GM18861 (cell line): ENCODE data around the gene TMED5.

Experiments used
- ATAC-seq: cut with Tn5 transposase; IDR thresholded peaks from one replicate; pipeline ENCODE4 v1.9.1; 2021; ENCODE audit not compliant: unreplicated experiment

Gene TMED5

GRCh38 chr1:93124556-93125355 is 55.5 kb downstream of the TMED5 start:
- no peak for ATAC-seq

- no peak for ATAC-seq
Observed at GRCh38 chr1:93123201-93123783, 56.9 kb downstream of the TMED5 start.

- ATAC-seq, result no peak
Observed at GRCh38 chr1:93120614-93121013, 59.6 kb downstream of the TMED5 start.

GRCh38 chr1:93114391-93114790 is 65.8 kb downstream of the TMED5 start:
- no peak for ATAC-seq

GRCh38 chr1:93113127-93113526 is 67.1 kb downstream of the TMED5 start:
- no peak for ATAC-seq

GRCh38 chr1:93111561-93111960 is 68.7 kb downstream of the TMED5 start:
- no peak for ATAC-seq

GRCh38 chr1:93111065-93111464 is 69.1 kb downstream of the TMED5 start:
- peak; percentile 60 for ATAC-seq

GRCh38 chr1:93109578-93109977 is 70.6 kb downstream of the TMED5 start:
- ATAC-seq, result no peak

GRCh38 chr1:93108335-93108734 is 71.9 kb downstream of the TMED5 start:
- no peak for ATAC-seq

GRCh38 chr1:93107395-93107794 is 72.8 kb downstream of the TMED5 start:
- ATAC-seq, result no peak

GRCh38 chr1:93106226-93106625 is 74.0 kb downstream of the TMED5 start:
- ATAC-seq, result no peak

- no peak for ATAC-seq
Observed at GRCh38 chr1:93102142-93102541, 78.1 kb downstream of the TMED5 start.
